Right hindlimb (tissue), 1 donor: ENCODE results near the gene DNM3.

Experiments
- DNase-seq: peaks from one replicate; pipeline ENCODE4 v3.0.0-alpha.2; 2018

The DNM3 gene

DNA sequence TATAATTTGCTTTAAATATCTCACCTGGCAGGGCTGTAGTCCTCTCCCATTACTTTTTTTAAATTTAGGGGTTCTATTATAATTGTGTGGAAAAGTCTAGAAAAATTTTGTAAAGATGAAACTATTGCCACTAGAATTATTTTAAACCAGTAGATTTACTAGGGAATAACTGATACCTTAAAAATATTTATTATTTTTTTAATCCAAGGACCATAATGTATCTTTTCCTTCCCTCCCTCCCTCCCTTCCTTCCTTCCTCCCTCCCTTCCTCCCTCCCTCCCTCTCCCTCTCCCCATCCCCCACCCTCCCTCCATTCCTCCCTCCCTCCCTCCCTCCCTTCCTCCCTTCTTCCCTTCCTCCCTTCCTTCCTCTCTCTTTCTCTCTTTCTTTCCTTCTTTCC is 90.5 kb downstream of the DNM3 start:
- no peak for DNase-seq

DNA sequence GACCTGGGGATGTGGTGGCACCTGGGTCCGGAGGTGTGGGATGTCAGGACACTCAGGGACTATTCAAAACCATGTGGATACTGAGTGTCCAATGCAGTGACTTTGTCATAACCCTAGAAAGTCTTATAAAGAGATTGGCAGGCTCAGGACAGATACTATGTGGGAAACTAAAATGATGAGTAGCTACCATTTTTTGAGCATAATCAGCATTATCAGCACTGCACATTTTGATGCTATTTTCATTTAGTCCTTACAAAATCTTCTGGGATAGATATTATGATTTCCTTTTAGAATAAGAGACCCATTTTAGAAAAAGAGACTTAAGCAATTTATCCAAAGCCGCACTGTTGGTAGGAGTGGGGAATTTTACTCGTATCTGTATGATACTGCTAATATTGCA is 93.4 kb downstream of the DNM3 start:
- DNase-seq, result no peak

DNA sequence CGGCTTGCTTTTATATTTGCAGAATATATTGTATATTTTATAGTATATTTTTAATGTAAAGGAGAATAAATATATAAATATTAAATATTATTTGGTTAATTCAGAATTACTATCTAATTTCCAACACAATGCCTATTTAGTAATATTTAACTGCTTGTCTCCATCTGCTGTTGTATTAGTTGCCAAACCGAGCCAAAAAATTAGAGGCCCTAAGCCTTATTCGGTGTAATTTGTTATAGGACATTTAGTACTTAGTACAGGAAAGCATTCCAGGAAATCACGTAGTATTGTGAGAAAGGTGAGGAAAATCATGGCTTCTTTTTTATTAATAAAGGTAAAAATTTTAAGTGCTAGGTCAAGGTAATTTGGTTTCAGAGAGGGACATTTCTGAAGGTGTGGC is 93.8 kb downstream of the DNM3 start:
- no peak for DNase-seq

DNA sequence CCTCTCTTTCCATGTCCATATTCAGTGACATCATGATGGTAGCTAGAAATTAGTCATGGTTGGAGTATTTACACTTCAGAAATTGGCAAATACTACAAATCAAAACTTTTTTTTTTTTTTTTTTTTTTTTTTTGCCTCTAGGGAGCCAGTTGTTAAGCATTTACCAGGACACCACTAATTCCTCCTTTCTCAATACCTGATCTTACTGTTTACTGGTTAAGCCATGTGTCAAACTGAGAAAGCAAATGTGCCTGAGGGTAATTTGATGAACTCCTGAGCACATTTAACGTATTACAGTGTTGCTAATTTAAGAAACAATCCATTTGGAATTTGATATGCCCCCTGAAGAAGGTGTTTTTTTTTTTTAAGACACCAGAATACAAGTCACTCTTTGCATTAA is 94.4 kb downstream of the DNM3 start:
- DNase-seq, result no peak

DNA sequence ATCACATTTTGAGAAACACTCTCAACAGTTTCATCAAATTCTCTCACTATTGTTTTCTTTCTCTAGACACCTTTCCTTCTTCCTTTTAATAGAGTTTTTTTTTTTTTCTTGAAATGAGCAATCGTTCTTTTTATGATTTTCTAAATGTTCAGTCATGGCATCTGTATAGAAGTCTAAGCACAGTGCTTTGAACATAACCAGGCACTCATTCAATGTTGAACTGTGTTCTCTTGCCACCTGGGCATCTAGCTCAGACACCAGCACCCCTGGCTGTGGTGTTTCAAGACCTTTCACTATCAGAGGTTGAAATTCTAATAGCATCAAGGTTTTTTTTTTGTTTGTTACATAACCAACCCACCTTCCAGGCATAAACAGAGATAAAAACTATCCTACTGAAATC is 96.6 kb downstream of the DNM3 start:
- no peak for DNase-seq

DNA sequence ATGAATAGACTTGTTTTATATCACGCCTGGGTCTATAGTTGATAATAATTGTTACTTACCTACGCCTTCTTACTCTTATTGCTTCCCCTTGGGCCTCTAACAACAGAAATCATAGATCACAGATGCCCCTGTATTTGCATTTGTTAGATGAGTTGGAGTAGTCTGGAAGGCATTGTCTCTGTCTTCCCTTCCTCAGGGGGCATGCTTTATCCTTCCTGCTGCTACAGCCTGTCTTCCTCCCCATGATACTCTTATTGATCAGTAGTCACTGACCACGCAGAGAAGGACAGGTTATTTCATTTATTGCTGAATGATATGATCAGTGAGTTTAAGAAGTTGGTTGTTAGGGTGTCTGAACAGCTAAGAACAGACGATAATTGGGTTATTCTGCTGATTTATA is 98.4 kb downstream of the DNM3 start:
- no peak for DNase-seq

DNA sequence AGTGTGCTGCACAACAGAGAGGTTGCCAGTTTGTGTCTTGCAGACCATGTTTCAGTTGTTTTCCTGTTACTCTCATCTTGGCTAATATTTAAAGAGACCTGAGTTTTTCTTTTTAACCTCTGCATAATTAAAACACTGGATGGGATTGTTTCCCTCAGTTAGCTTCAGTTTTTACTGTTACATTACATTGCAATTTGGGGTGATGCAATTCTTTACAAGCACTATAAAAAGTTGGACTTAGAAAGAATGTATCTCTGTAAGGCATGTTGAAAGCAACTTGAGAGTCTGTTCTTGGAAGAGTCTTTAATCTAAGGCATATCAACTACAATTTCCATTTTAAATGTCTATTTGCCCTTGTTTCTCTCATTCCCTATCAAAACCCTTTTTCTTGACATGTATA is 99.1 kb downstream of the DNM3 start:
- no peak for DNase-seq

DNA sequence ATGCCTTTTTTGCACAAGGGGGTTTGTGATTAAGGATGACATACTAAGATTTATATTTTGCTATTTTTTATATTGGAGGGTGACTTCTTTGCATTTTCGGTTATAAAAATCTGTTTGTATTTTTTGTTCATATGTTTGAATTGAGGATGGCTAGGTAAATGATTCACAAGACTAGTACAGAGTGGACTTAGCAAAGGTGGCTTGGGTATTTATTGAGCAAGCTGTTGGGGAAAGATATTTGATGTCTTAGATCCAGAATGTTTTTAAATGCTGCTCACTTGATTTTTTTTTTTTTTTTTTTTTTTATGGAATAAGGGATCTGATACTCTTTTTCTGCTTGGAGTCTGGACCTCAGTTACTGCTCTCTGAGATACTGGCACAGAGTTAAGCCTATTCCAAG is 100.6 kb downstream of the DNM3 start:
- no peak for DNase-seq

DNA sequence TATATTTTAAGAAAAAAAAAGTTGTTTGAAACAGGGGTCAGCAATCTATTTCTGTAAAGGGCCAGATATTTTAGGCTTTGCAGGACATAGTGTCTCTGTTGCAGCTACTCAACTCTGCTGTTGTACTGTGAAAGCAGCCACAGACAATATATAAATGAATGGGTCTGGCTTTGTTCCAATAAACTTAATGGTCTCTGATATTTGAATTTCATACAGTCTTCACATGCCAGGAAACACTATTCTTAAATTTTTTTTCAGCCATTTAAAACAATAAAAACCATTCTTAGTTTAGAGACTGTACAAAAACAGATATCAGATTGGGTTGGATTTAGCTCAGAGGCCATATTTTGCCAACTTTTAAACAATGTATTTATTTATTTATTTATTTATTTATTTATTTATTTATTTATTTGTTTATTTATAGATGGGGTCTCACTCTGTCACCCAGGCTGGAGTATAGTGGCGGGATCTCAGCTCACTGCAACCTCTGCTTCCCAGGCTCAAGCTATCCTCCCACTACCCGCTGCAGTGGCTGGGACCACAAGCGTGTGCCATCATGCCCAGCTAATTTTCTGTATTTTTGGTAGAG is 102.8 kb downstream of the DNM3 start:
- DNase-seq, result no peak

DNA sequence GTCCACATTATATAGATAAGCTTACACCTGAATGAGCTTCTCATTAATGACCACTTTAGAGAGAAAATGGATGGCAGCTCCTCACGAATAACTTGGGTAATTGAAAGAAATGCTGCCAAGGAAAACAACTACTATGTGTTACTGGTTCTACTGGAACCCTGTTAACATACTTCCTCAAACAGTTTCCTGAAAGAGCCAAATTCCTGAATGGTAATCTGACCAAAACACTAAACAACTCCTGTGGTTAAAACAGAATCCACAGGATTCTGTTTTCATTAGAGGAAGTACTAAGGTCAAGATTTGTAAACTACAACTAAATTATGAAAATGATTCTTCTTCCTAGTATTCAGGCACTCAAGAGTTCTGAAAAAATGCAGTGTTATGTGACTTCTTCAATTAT is 107.2 kb downstream of the DNM3 start:
- no peak for DNase-seq

DNA sequence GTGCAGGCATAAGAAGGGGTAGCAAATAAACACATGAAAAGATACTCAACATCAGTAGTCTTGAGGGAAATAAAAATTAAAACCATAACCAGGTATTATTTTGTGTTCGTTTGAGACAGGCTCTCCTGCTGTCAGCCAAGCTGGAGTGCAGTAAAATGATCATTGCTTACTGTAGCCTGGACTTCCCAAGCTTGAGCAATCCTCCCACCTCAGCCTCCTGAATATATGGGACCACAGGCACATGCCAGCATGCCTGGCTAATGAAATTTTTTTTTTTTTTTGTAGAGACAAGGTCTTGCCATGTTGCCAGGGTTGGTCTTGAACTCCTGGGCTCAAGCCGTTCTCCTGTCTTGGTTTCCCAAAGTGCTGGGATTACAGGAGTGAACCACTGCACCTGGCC is 108.0 kb downstream of the DNM3 start:
- no peak for DNase-seq

DNA sequence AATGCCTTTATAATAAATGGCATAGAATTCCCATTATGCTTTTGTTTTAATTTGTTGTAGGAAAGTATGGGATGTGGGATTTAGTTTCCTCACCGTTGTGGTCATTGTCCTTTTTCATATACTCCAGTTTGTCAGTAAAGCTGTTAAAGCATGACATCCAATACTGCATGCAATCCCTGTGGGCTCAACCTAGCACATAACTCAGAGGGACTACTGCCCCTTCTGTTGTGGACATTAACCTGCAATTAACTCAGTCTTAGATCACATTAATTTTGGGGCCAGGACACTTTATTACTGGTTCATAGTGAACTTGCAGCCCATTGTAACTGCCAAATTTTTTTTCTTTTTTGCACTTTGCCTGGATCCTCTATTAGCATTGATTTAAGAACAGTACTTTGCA is 112.5 kb downstream of the DNM3 start:
- no peak for DNase-seq

DNA sequence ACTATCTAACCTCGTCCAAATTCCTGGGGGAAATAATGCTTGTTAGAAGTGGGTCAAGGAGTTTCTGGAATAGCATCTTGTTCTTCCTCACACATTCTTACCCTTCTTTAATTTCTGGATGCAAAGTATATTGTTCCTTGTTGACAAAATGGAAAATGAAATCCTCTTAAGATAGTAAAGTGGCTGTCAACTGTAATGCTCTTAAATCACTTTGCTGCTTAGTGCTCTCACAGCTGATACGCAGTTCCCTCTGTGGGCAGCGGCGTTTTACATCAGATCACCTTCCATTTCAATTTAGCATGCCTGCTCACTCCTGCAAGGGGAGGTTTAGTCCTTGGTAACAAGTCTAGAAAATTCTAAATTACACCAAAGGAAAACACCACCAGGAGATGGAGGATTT is 113.1 kb downstream of the DNM3 start:
- DNase-seq, result no peak

DNA sequence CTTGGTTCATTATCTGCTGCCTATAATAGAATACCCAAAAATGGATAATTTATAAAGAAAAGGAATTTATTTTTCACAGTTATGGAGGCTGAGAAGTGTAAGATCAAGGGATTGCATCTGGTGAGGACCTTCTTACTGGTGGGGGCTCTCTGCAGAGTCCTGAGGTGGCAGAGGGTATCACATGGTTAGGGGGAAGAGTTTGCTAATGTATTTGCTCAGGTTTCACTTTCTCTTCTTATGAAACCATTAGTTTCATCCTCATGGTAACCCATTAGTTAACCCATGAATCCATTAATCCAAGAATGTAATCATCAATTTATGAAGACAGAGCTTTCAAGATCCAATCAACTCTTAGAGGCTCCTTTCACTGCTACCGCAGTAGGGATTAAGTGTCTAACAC is 120.6 kb downstream of the DNM3 start:
- no peak for DNase-seq

DNA sequence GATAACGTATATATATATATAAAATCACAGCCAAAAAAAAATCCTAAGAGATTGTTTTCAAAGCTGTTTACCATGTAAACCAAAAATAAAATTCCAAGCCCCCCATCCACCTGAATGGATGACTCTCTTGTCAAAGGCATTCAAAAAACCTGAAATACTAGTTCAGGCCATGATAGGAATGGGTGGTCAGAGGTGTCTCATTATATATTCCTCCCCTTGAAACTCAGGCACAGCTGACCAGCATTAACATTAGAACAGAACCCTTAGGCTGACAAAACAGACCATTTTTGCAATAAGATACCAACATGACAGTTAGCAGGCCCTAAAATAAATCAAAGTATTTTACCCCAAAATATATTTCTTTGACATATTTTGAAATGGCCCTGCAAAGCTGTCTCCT is 122.5 kb downstream of the DNM3 start:
- no peak for DNase-seq

DNA sequence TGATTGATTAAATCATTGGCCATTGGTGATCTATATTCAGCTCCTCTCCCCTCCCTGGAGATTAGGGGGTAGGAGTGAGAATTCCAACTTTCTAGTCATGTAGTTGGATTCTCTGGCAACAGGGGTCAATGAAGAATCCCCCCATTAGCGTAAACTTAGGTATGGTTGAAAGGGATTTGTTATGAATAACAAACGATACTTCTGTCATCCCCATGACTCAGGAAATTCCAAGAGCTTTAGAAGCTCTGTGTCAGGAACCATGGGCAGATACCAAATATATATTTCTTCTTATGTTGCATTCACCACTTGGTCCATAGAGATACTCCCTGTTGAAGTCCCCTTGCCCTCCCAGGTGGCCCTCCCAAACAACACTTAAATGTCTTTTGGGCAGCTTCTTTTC is 124.5 kb downstream of the DNM3 start:
- no peak for DNase-seq

DNA sequence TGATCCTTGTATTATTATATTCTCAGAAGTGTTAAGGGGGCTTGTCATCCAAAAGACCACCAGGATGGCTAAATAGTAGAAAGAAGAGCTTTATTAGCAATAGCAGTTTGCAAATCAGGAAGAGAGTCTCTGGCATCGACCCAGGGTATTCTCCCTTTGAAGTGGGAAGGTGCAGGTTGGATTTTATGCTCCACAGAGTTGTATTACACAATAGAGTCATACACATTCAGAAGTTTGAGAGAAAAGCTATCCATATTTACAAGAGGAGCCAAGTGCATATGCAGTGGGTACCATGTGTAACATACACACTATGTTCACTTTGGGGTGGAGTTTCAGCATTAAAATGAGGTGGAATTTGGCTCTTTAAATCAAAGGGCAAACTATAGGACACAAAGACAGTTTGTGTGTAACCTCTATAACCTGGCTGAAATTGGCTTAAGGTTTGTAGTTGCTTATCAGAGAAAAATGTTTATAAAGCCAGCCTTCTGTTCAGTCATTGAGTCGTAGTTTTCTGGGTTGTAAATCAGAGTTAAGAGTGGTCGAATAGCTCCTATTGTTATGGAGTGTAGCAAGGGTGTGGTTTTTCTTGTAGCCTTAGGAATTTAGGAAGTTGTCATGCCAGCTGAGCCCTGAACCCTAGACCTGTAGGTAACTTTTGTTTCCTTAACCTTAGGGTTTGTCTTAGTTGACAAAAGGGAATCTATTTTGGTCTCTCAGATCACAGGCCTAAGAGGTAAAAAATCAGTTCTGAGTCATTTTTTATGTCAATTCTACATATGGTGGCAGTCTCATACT is 125.3 kb downstream of the DNM3 start:
- no peak for DNase-seq

DNA sequence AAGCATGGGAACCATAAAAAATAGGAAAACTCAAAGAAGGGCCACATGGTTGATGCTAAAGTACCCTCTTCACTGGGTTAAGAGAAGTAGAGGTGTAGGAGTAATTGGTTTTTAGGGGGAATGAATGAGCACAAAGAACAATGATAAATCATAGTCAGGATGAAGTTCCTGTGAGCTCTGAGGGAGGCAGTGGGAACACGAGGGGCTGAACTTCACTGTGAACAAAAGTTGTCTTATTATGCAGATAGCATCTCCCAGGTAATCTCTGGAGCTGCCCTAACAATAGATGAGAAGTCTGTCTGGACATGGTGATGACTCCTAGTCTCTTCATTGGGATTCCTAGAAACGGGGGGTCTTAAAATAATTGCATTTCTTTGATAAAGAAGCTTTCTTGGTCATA is 127.9 kb downstream of the DNM3 start:
- no peak for DNase-seq

DNA sequence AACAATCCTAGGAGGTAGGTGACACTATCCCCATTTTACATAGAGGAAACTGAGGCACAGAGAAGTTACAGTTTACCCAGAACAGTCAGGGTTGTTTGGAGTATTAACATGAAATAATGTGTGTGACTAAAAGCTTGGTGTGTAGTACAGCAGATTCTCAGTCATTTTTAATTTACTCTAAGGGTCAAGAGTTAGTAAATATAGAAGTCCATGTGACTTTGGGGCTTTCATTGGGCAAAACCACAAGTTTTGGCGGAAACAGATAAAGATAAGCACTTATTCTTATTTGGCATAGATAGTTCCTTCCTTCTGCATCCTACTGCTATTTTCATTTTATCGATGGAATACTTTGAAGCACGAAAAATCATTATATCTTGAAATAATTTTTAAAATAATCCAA is 128.5 kb downstream of the DNM3 start:
- no peak for DNase-seq

DNA sequence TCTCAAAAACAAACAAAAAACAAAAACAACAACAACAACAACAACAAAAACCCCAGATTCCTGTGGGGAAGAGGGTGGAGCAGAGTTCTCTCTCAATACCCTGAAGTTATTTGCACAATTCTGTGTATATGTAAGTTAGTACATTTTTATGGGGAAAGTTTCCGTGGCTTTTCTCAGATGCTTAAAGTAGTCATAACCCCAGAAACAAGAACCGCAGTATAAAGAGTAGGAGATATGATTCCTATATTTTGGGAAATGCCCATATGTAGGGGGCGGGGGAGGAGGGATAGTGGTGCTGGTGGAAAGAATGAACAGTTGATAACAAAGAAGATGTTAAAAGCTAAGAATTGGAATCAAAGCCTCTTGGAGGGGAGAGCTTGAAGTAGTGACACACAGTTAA is 131.5 kb downstream of the DNM3 start:
- DNase-seq, result no peak

DNA sequence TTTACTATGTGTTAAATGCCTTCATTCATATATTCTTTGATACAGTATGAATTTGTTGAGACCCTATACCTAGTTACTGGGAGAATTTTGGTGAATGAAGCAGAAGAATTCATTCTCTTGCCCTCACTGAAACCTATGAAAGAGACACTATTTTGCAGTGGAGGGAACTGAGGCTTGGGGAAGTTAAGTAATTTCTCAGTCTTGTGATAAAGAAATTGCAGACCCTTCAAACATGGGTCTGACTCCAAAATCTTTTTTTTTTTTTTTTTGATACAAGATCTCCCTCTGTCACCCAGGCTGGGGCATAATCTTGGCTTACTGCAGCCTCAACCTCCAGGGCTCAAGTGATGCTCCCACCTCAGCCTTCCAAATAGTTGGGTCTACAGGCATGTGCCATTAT is 132.1 kb downstream of the DNM3 start:
- DNase-seq, result no peak

DNA sequence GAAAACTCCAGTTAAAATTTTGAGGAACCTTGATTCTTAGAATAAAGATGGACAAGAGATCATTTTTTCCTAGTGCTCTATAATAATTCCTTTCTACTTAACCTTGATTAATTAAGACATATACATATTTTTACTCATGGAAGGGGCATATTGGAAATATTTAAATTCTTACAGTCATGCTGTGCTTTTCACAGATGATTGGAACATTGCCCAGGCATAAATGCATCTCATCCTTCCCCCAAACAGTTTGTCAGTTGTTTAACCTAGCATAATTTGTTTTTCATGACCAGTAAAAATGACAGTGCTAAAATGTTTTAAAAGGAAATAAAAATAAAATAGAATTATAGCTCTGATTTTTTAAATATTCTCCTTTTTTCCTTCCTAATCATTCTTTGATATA is 140.0 kb downstream of the DNM3 start:
- no peak for DNase-seq

DNA sequence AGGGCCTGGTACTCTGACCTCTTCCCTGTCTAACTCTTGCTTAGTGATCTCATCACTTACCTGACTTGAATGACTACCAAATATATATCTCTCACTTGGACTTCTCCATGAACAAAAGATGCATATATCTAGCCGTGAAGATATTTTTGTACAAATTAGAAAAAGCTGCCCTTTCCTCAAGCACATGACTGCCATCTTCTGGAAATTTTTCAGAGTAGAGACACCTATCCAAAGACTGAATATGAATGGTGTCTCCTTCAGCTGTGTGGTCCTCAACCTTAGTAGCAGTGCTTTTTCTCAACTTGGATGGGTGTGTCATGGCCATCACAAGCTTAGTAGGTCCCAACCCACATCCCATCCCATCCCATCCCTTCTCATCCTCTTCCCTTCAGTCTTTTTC is 142.3 kb downstream of the DNM3 start:
- no peak for DNase-seq

DNA sequence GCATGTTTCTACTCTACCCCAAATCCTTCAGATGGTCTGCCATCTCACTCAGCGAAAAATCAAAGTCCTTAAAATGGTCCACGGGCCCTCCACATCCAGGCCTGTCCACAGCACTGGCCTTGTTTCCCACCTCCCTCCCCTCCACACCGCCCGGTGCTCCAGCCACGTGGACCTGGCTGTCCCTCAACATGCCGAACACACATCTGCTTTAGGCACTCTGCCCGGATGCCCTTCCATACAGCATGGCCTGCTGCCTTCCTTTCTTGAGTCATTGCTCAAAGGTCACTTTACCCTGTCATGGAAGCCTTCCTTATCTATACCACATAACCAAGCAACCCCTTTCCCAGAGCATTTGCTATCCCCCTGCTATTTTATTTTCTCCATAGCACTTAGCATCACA is 143.0 kb downstream of the DNM3 start:
- DNase-seq, result no peak

DNA sequence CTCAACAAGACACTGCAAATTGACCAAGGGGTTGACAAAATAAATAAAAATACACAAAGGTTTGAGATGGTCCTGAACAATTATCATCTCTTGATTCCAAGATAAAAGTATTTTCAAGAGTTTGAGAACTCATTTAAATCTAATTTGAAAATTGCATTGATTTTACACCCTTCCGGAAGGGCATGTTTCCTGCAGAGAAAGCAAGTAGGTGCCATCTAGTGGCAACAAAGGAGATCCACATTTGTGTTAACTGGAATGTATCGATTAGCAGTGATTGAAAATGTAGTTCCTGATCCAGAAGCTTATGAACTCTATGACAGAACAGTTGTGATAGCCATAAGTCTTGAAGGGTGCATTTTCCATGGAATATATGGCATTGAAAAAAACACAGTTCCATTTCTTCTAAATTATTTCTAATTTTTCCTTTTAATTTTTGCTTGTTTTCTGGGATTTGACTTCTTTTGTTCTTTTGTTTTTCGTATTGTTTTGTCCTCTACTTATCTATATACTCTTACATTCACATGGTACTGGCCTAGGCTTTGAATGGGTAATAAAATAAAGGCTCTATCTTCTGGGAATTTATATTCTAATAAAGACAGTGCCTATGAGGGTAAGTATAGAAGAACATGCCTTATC is 143.7 kb downstream of the DNM3 start:
- DNase-seq, result no peak
